Astrocyte (in vitro differentiated cells and primary cell): ENCODE data around the gene ELP2. TPM values are rescaled to one million over a fixed set of nuclear protein-coding genes. Genes with fewer than 3 reads are reported as not detected.

ENCODE experiments used
- DNase-seq: peaks from one replicate; pipeline ENCODE4 v3.0.0-alpha.2; 2010; ENCODE audit warnings: low read depth
- FAIRE-seq: peaks from 2 replicates; lab custom pipeline; 2011; peaks lifted over from hg19 to GRCh38; lab: Jason Lieb, UNC
- H2AFZ ChIP-seq: 2 replicates; pipeline ENCODE4 v1.6.0; 2012; ENCODE audit warnings: low read depth, low read length, inconsistent platforms
- H3K27ac ChIP-seq: 2 replicates; pipeline ENCODE4 v1.5.1; 2011; ENCODE audit warnings: low read depth, low read length, inconsistent platforms
- H3K27me3 ChIP-seq: 2 replicates; pipeline ENCODE4 v1.6.0; 2011; ENCODE audit warnings: low read length, inconsistent platforms; ENCODE audit not compliant: insufficient read depth
- H3K36me3 ChIP-seq: 2 replicates; pipeline ENCODE4 v1.5.1; 2011; ENCODE audit warnings: low read length, inconsistent platforms; ENCODE audit not compliant: insufficient read depth
- H3K4me1 ChIP-seq: 2 replicates; pipeline ENCODE4 v1.5.1; 2011; ENCODE audit warnings: low read length, inconsistent platforms; ENCODE audit not compliant: insufficient read depth
- H3K4me2 ChIP-seq: 2 replicates; pipeline ENCODE4 v1.6.0; 2012; ENCODE audit warnings: low read length, inconsistent platforms
- H3K4me3 ChIP-seq: 2 replicates; pipeline ENCODE4 v1.5.1; 2011; ENCODE audit warnings: low read depth, mild to moderate bottlenecking, low read length, inconsistent platforms; ENCODE audit not compliant: insufficient read depth
- H3K79me2 ChIP-seq: 2 replicates; pipeline ENCODE4 v1.6.0; 2012; ENCODE audit warnings: mild to moderate bottlenecking, low read length, inconsistent platforms; ENCODE audit not compliant: insufficient read depth
- H3K9ac ChIP-seq: 2 replicates; pipeline ENCODE4 v1.6.0; 2012; ENCODE audit warnings: mild to moderate bottlenecking, low read length, inconsistent platforms
- H3K9me3 ChIP-seq: 2 replicates; pipeline ENCODE4 v1.5.1; 2012; ENCODE audit warnings: low read depth, mild to moderate bottlenecking, low read length, inconsistent platforms; ENCODE audit not compliant: insufficient read depth
- H4K20me1 ChIP-seq: 2 replicates; pipeline ENCODE4 v1.6.0; 2012; ENCODE audit warnings: low read length, inconsistent platforms; ENCODE audit not compliant: insufficient read depth
- H3K27ac Mint-ChIP-seq: one replicate; pipeline ENCODE4 v1.8.0; 2021; ENCODE audit warnings: mild to moderate bottlenecking, mixed read lengths; ENCODE audit not compliant: unreplicated experiment
- H3K27me3 Mint-ChIP-seq: one replicate; pipeline ENCODE4 v1.8.0; 2021; ENCODE audit warnings: low read depth, mixed read lengths; ENCODE audit not compliant: unreplicated experiment
- H3K36me3 Mint-ChIP-seq: one replicate; pipeline ENCODE4 v1.8.0; 2021; ENCODE audit warnings: low read depth, mixed read lengths; ENCODE audit not compliant: unreplicated experiment
- H3K4me1 Mint-ChIP-seq: one replicate; pipeline ENCODE4 v1.8.0; 2021; ENCODE audit warnings: low read depth, mixed read lengths; ENCODE audit not compliant: unreplicated experiment
- H3K4me3 Mint-ChIP-seq: one replicate; pipeline ENCODE4 v1.8.0; 2021; ENCODE audit warnings: mild to moderate bottlenecking, moderate library complexity, mixed read lengths; ENCODE audit not compliant: unreplicated experiment
- H3K9me3 Mint-ChIP-seq: one replicate; pipeline ENCODE4 v1.8.0; 2021; ENCODE audit warnings: mild to moderate bottlenecking, mixed read lengths; ENCODE audit not compliant: unreplicated experiment
- CTCF ChIP-seq: IDR thresholded peaks from 2 replicates; pipeline ENCODE4 v1.5.1; 2011; ENCODE audit warnings: low read depth, mild to moderate bottlenecking, inconsistent platforms, low read length, moderate library complexity; ENCODE audit not compliant: insufficient read depth
- EZH2 ChIP-seq: IDR thresholded peaks from 2 replicates; pipeline ENCODE4 v1.6.1; 2012; ENCODE audit warnings: mild to moderate bottlenecking, low read length, inconsistent platforms; ENCODE audit not compliant: insufficient read depth
- total RNA-seq: library from RNA; stranded (reverse); gene quantifications from 2 replicates; pipeline ENCODE4 v1.2.1, GENCODE V29; 2021

Gene ELP2
- total RNA-seq, 1 donor from 2014 or later = 99.8 TPM

- H3K27ac ChIP-seq = peak overlapping the region; percentile 91
These were observed 26.4 kb downstream of the ELP2 start for GRCh38 chr18:36155851-36156757.

GRCh38 chr18:36157441-36157840 lies 27.7 kb downstream of the ELP2 start:
- Histone ChIP-seq H3K4me1 (peaks cover 38% of the 10 kb centered on the region), H3K79me2 (peaks cover 2% of the 10 kb centered on the region), H3K36me3 (peaks cover 40% of the 10 kb centered on the region), H3K27ac (peak overlapping the region; percentile 91), H3K4me2 (peak overlapping the region; percentile 63), H4K20me1 (no peaks in the 10 kb centered on the region), H3K9me3 (no peaks in the 10 kb centered on the region), H2AFZ (no peak overlapping the region), H3K27me3 (no peaks in the 10 kb centered on the region), H3K4me3 (no peak overlapping the region), H3K9ac (peak overlapping the region; percentile 67)
- no peaks in the 10 kb centered on the region for H3K9me3 Mint-ChIP-seq
- peaks cover 12% of the 10 kb centered on the region for H3K36me3 Mint-ChIP-seq
- no peak for FAIRE-seq
- no peak for TF ChIP-seq EZH2
- TF ChIP-seq CTCF = no peak
- H3K4me3 Mint-ChIP-seq = peak overlapping the region; percentile 23
- peak; percentile 61 for DNase-seq
- no peaks in the 10 kb centered on the region for H3K27me3 Mint-ChIP-seq
- H3K4me1 Mint-ChIP-seq = peaks cover 34% of the 10 kb centered on the region
- peak overlapping the region; percentile 85 for H3K27ac Mint-ChIP-seq

More at GRCh38 chr18:36155851-36156757, 26.4 kb downstream of the ELP2 start:
- Mint-ChIP-seq H3K36me3 (peaks cover 8% of the 10 kb centered on the region), H3K27me3 (no peaks in the 10 kb centered on the region), H3K27ac (no peak overlapping the region), H3K9me3 (no peaks in the 10 kb centered on the region), H3K4me1 (peaks cover 40% of the 10 kb centered on the region), H3K4me3 (no peak overlapping the region)
- peaks cover 2% of the 10 kb centered on the region for H3K79me2 ChIP-seq
- no peaks in the 10 kb centered on the region for H3K27me3 ChIP-seq
- TF ChIP-seq EZH2 = no peak
- no peak overlapping the region for H3K9ac ChIP-seq
- H4K20me1 ChIP-seq = no peaks in the 10 kb centered on the region
- H3K4me1 ChIP-seq = peaks cover 41% of the 10 kb centered on the region
- no peak overlapping the region for H3K4me3 ChIP-seq
- no peak for FAIRE-seq
- H3K9me3 ChIP-seq = no peaks in the 10 kb centered on the region
- no peak overlapping the region for H2AFZ ChIP-seq
- DNase-seq = peak; percentile 72
- peaks cover 39% of the 10 kb centered on the region for H3K36me3 ChIP-seq
- H3K4me2 ChIP-seq = no peak overlapping the region

GRCh38 chr18:36158266-36158867 lies 28.7 kb downstream of the ELP2 start:
- no peak overlapping the region for H2AFZ ChIP-seq
- no peak for TF ChIP-seq CTCF
- TF ChIP-seq EZH2 = no peak

More at GRCh38 chr18:36158266-36158867, 28.7 kb downstream of the ELP2 start:
- Histone ChIP-seq H3K36me3 (peaks cover 42% of the 10 kb centered on the region), H3K4me2 (peak overlapping the region; percentile 63), H3K79me2 (peaks cover 2% of the 10 kb centered on the region), H3K9me3 (no peaks in the 10 kb centered on the region), H3K4me1 (peaks cover 30% of the 10 kb centered on the region), H3K9ac (peak overlapping the region; percentile 67), H3K27me3 (no peaks in the 10 kb centered on the region), H3K27ac (peak overlapping the region; percentile 91), H4K20me1 (no peaks in the 10 kb centered on the region), H3K4me3 (peak overlapping the region; percentile 9)
- H3K4me1 Mint-ChIP-seq = peaks cover 25% of the 10 kb centered on the region
- H3K36me3 Mint-ChIP-seq = peaks cover 12% of the 10 kb centered on the region
- FAIRE-seq (peak; percentile 80), DNase-seq (peak; percentile 94)
- peak overlapping the region; percentile 7 for H3K4me3 Mint-ChIP-seq
- H3K27ac Mint-ChIP-seq = peak overlapping the region; percentile 85
- no peaks in the 10 kb centered on the region for H3K9me3 Mint-ChIP-seq
- H3K27me3 Mint-ChIP-seq = no peaks in the 10 kb centered on the region
